Epithelial cell of alveolus of lung (primary cell): Measurements from ENCODE around the gene BRINP2. TPM values are rescaled to one million over a fixed set of nuclear protein-coding genes. Genes with fewer than 3 reads are reported as not detected.

Experiments used
- total RNA-seq: library from RNA; depleted of rRNA; stranded (reverse); fragments of >200 nt; gene quantifications from 2 replicates; pipeline ENCODE4 v1.2.1, GENCODE V29; 2015

Gene BRINP2
- total RNA-seq, result 0.39 and 0.72 TPM in 2 replicates

GRCh38 chr1:177170756-177171535, at the start of gene BRINP2:
BRINP2 (plus strand) TSS chr1:177170958; CDS start chr1:177229877, 58,919 bp downstream.

DNA sequence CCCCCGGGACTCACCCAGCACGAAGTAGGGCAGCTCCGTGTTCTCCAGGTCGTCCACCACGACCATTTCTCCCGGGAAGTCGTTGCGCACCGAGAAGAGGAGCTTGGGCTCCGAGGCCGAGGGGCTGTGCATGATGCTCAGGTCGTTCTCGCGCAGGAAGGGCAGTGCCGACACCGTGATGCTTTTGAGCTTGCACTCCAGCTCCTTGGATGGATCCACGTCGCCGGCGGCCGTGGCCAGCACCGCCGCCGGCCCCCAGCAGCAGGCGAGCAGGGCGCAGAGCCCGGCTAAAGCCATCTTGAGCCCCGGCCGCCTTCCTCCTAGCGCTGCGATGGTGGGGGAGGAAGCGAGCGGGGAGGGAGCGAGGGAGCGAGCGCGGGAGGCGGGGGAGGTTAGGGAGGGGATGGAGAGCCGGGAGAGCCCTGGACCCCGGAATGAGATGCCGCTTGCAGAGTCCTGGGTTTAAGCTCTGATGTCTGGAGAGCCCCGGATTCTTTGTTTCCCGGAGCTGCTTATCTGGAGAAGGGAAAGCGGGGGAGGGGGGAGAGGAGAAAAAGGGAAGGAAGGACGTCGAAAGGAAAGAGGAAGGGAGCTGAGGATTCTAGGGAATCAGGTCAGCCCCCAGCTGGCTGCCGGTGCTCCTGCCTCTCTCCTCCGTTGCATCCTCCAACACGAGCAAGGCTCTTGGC, 6.2 kb upstream of the BRINP2 start, which contains the start of gene ASTN1:
Gene ASTN1 (minus strand): TSS at position 333 of the 689 bp plus-strand sequence. CDS start 36 bp downstream, at position 297.

Other genes with a start within 250 kb of the BRINP2 start
- 0.32 and 0.52 TPM in 2 replicates for gene ASTN1, start 6.2 kb upstream of the BRINP2 start, total RNA-seq